ENCODE data around the gene MRPL21.

The MRPL21 gene

DNA sequence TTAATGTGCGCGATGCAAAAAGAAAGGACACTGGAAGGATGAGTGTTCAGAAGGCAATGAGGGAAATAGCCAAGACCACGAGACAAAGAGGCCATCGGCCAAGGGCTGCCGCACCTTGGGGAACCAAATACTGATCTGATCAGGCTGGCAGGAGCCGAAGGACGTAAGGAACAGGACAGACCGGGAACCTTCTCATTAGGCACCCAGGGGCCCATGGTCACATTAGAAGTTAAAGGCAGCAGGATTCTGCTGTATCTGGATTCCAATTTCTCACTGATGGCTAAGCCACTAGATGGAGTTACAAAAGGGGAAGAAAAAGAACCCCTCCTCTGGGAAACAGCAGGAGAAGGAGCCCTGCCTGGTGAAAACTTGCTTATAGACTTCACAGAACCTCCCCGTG is 33.2 kb downstream of the MRPL21 start:
- Histone ChIP-seq H2AFZ (ENCODE audit: low read length) (no peak overlapping the region), H3K4me1 (ENCODE audit: low read length) (no peaks in the 10 kb centered on the region), H3K9me3 (replicated peaks; ENCODE audit: insufficient read depth, low read length) (no peaks in the 10 kb centered on the region), H3K4me2 (ENCODE audit: low read depth, low read length) (peak overlapping the region; percentile 51; the same call in 1 of the 2 replicates), H3K9ac (ENCODE audit: low read length) (no peak overlapping the region), H3K27me3 (replicated peaks; ENCODE audit: insufficient read depth, low read length) (peaks cover 46% of the 10 kb centered on the region), H3K36me3 (replicated peaks; ENCODE audit: insufficient read depth, low read length) (no peaks in the 10 kb centered on the region), H3K27ac (ENCODE audit: low read length) (no peak overlapping the region), H3F3A (ENCODE audit: insufficient read depth, low read length) (no peaks in the 10 kb centered on the region), H3K9me2 (replicated peaks; ENCODE audit: insufficient read depth, low read length) (no peaks in the 10 kb centered on the region), H4K20me1 (ENCODE audit: insufficient read depth, low read length) (no peaks in the 10 kb centered on the region), H3K79me2 (ENCODE audit: low read length) (no peaks in the 10 kb centered on the region), H3K4me3 (ENCODE audit: low read length) (0 out of 2 replicates have a peak overlapping the region, but pooled peaks have one; percentile 33)
- no peak for TF ChIP-seq EZH2 (optimal IDR thresholded peaks at IDR 0.05; ENCODE audit: low read depth, low read length)
- TF ChIP-seq EZH2phosphoT487 (IDR thresholded peaks at IDR 0.05; ENCODE audit: low read length), result no peak
- no peak for DNase-seq

- Histone ChIP-seq H3K9me3 (replicated peaks; ENCODE audit: insufficient read depth, low read length) (no peaks in the 10 kb centered on the region), H3F3A (ENCODE audit: insufficient read depth, low read length) (no peaks in the 10 kb centered on the region), H4K20me1 (ENCODE audit: insufficient read depth, low read length) (no peaks in the 10 kb centered on the region), H2AFZ (ENCODE audit: low read length) (no peak overlapping the region), H3K27ac (ENCODE audit: low read length) (no peak overlapping the region), H3K4me1 (ENCODE audit: low read length) (no peaks in the 10 kb centered on the region), H3K4me3 (ENCODE audit: low read length) (no peak overlapping the region), H3K36me3 (replicated peaks; ENCODE audit: insufficient read depth, low read length) (no peaks in the 10 kb centered on the region), H3K27me3 (replicated peaks; ENCODE audit: insufficient read depth, low read length) (peaks cover 55% of the 10 kb centered on the region), H3K9ac (ENCODE audit: low read length) (no peak overlapping the region), H3K4me2 (ENCODE audit: low read depth, low read length) (no peak overlapping the region), H3K9me2 (replicated peaks; ENCODE audit: insufficient read depth, low read length) (no peaks in the 10 kb centered on the region), H3K79me2 (ENCODE audit: low read length) (no peaks in the 10 kb centered on the region)
- TF ChIP-seq EZH2 (optimal IDR thresholded peaks at IDR 0.05; ENCODE audit: low read depth, low read length) (no peak), EZH2phosphoT487 (IDR thresholded peaks at IDR 0.05; ENCODE audit: low read length) (no peak)
- TF ChIP-seq, protein P1, sequence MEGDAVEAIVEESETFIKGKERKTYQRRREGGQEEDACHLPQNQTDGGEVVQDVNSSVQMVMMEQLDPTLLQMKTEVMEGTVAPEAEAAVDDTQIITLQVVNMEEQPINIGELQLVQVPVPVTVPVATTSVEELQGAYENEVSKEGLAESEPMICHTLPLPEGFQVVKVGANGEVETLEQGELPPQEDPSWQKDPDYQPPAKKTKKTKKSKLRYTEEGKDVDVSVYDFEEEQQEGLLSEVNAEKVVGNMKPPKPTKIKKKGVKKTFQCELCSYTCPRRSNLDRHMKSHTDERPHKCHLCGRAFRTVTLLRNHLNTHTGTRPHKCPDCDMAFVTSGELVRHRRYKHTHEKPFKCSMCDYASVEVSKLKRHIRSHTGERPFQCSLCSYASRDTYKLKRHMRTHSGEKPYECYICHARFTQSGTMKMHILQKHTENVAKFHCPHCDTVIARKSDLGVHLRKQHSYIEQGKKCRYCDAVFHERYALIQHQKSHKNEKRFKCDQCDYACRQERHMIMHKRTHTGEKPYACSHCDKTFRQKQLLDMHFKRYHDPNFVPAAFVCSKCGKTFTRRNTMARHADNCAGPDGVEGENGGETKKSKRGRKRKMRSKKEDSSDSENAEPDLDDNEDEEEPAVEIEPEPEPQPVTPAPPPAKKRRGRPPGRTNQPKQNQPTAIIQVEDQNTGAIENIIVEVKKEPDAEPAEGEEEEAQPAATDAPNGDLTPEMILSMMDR (IDR thresholded peaks at IDR 0.05; ENCODE audit: low read length), result no peak
- DNase-seq, result no peak
Measured at GRCh38 chr11:68868221-68868835, 35.3 kb downstream of the MRPL21 start.

DNA sequence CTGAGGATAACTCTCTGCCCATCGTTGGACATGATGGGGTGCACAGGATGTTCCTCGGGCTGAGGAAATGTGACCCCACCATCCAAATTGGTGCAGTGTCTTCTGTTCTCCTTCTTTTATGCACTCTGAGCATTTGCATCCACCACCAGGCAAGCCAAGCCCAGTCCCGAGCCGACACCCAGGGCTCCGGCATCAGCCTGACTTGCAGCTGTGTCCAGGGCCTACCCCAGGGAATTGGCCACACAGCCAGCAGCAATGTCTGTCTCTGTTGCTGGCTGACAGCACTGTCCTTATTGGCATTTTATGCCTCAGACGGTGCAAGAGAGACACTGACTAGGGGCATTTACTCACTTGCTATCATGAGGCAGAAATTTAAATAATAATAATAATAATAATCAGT is 36.6 kb downstream of the MRPL21 start:
- Histone ChIP-seq H2AFZ (ENCODE audit: low read length) (no peak overlapping the region), H3K4me2 (ENCODE audit: low read depth, low read length) (no peak overlapping the region)

More for the DNA sequence above, 36.6 kb downstream of the MRPL21 start:
- H3K79me2 ChIP-seq (ENCODE audit: low read length), result no peaks in the 10 kb centered on the region
- TF ChIP-seq, protein P1 (IDR thresholded peaks at IDR 0.05; ENCODE audit: low read length), result no peak
- TF ChIP-seq EZH2phosphoT487 (IDR thresholded peaks at IDR 0.05; ENCODE audit: low read length) (no peak), EZH2 (optimal IDR thresholded peaks at IDR 0.05; ENCODE audit: low read depth, low read length) (no peak)
- H3K9me3 ChIP-seq (replicated peaks; ENCODE audit: insufficient read depth, low read length), result no peaks in the 10 kb centered on the region
- H3K9me2 ChIP-seq (replicated peaks; ENCODE audit: insufficient read depth, low read length), result no peaks in the 10 kb centered on the region
- H3K4me3 ChIP-seq (ENCODE audit: low read length), result no peak overlapping the region
- H3K27me3 ChIP-seq (replicated peaks; ENCODE audit: insufficient read depth, low read length), result peaks cover 49% of the 10 kb centered on the region
- H3K27ac ChIP-seq (ENCODE audit: low read length), result no peak overlapping the region
- no peak for DNase-seq
- no peaks in the 10 kb centered on the region for H3F3A ChIP-seq (ENCODE audit: insufficient read depth, low read length)
- no peaks in the 10 kb centered on the region for H3K36me3 ChIP-seq (replicated peaks; ENCODE audit: insufficient read depth, low read length)
- H4K20me1 ChIP-seq (ENCODE audit: insufficient read depth, low read length), result no peaks in the 10 kb centered on the region
- H3K9ac ChIP-seq (ENCODE audit: low read length), result no peak overlapping the region
- no peaks in the 10 kb centered on the region for H3K4me1 ChIP-seq (ENCODE audit: low read length)

Data from MM.1S (cell line).